Neural progenitor cell (in vitro differentiated cells): ENCODE data around the gene FBXO4. TPM values are rescaled to one million over a fixed set of nuclear protein-coding genes. Genes with fewer than 3 reads are reported as not detected.

ENCODE experiments used
- DNase-seq: peaks from one replicate; pipeline ENCODE4 v3.0.0-alpha.2; 2016; ENCODE audit warnings: low spot score
- H2AFZ ChIP-seq: fragments of 200-600 bp; sonication (generic); replicated peaks from 2 replicates; pipeline ENCODE4 v1.6.1; 2016; ENCODE audit warnings: antibody characterized with exemption
- H3F3A ChIP-seq: fragments of 200-600 bp; sonication (generic); 2 replicates; pipeline ENCODE4 v1.6.1; 2016; ENCODE audit warnings: antibody characterized with exemption, low read depth
- H3K27ac ChIP-seq: fragments of 200-600 bp; sonication (generic); 2 replicates; pipeline ENCODE4 v1.5.1; 2016; ENCODE audit warnings: mild to moderate bottlenecking
- H3K27me3 ChIP-seq: fragments of 200-600 bp; sonication (generic); 2 replicates; pipeline ENCODE4 v1.6.1; 2016; ENCODE audit warnings: mild to moderate bottlenecking, moderate library complexity
- H3K36me3 ChIP-seq: fragments of 200-600 bp; sonication (generic); 2 replicates; pipeline ENCODE4 v1.5.1; 2016
- H3K4me1 ChIP-seq: fragments of 200-600 bp; sonication (generic); 2 replicates; pipeline ENCODE4 v1.6.1; 2016; ENCODE audit warnings: mixed run types
- H3K4me2 ChIP-seq: fragments of 200-600 bp; sonication (generic); 2 replicates; pipeline ENCODE4 v1.6.1; 2016
- H3K4me3 ChIP-seq: fragments of 200-600 bp; sonication (generic); 2 replicates; pipeline ENCODE4 v1.5.1; 2016
- H3K79me2 ChIP-seq: fragments of 200-600 bp; sonication (generic); 2 replicates; pipeline ENCODE4 v1.6.1; 2016; ENCODE audit warnings: low read depth
- H3K9ac ChIP-seq: fragments of 200-600 bp; sonication (generic); 2 replicates; pipeline ENCODE4 v1.6.1; 2016
- H3K9me3 ChIP-seq: fragments of 200-600 bp; sonication (generic); 2 replicates; pipeline ENCODE4 v1.5.1; 2016; ENCODE audit warnings: low read depth
- H4K20me1 ChIP-seq: fragments of 200-600 bp; sonication (generic); 2 replicates; pipeline ENCODE4 v1.6.1; 2016; ENCODE audit warnings: low read depth
- H3K27ac Mint-ChIP-seq: 3 replicates; pipeline ENCODE4 v1.8.0; 2021; ENCODE audit warnings: mixed read lengths
- H3K27me3 Mint-ChIP-seq: 2 replicates; pipeline ENCODE4 v1.8.0; 2022; ENCODE audit warnings: low read depth, mild to moderate bottlenecking, inconsistent platforms, moderate library complexity, mixed read lengths; ENCODE audit not compliant: insufficient read depth
- H3K36me3 Mint-ChIP-seq: 3 replicates; pipeline ENCODE4 v1.8.0; 2021; ENCODE audit warnings: mixed read lengths
- H3K4me1 Mint-ChIP-seq: 3 replicates; pipeline ENCODE4 v1.8.0; 2021; ENCODE audit warnings: mixed read lengths
- H3K4me3 Mint-ChIP-seq: 3 replicates; pipeline ENCODE4 v1.8.0; 2021; ENCODE audit warnings: mild to moderate bottlenecking, moderate library complexity, mixed read lengths
- H3K9me3 Mint-ChIP-seq: 3 replicates; pipeline ENCODE4 v1.8.0; 2020; ENCODE audit warnings: mixed read lengths
- CTCF ChIP-seq: fragments of 200-600 bp; sonication (generic); IDR thresholded peaks from 2 replicates; pipeline ENCODE4 v1.5.1; 2017; ENCODE audit warnings: antibody characterized with exemption, mild to moderate bottlenecking
- EZH2 ChIP-seq: fragments of 200-600 bp; sonication (generic); IDR thresholded peaks from 2 replicates; pipeline ENCODE4 v1.6.1; 2017; ENCODE audit warnings: antibody characterized with exemption, mild to moderate bottlenecking, moderate library complexity
- EZH2phosphoT487 ChIP-seq: fragments of 200-600 bp; sonication (generic); IDR thresholded peaks from 2 replicates; pipeline ENCODE4 v1.6.1; 2017; ENCODE audit warnings: antibody characterized with exemption
- total RNA-seq: library from RNA; depleted of rRNA; stranded (reverse); fragments of >200 nt; gene quantifications from 2 replicates; pipeline ENCODE4 v1.2.3, GENCODE V29; 2015; ENCODE audit warnings: low replicate concordance

FBXO4 gene
- total RNA-seq, 1 donor from 2014 or later, result 15.5 TPM

DNA sequence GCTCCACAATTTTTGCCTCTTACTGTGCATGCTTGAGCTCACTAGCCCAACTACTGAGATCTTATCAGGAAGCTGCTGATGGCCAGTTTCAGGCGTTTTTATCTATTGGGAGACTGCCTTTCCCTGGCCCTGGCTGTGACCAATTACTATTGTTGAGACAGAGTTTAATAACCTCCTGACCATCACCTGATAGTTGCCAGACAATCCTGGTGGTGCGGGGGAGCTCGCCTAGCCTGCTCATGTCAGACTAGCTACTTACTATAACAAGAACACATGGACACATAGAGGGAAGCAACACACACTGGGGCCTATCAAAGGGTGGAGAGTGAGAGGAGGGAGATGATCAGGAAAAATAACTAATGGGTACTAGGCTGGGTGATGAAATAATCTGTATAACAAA lies 41.8 kb upstream of the FBXO4 start:
- DNase-seq, result no peak
- H3K4me1 ChIP-seq, result no peaks in the 10 kb centered on the region
- H3K9ac ChIP-seq, result no peak overlapping the region
- Mint-ChIP-seq H3K36me3 (no peaks in the 10 kb centered on the region), H3K4me1 (no peaks in the 10 kb centered on the region), H3K9me3 (no peaks in the 10 kb centered on the region), H3K4me3 (no peak overlapping the region), H3K27ac (no peak overlapping the region), H3K27me3 (peaks cover 2% of the 10 kb centered on the region)
- no peak overlapping the region for H2AFZ ChIP-seq
- H4K20me1 ChIP-seq, result no peaks in the 10 kb centered on the region
- no peaks in the 10 kb centered on the region for H3K79me2 ChIP-seq
- no peaks in the 10 kb centered on the region for H3K36me3 ChIP-seq
- H3F3A ChIP-seq, result no peaks in the 10 kb centered on the region
- H3K27me3 ChIP-seq, result no peaks in the 10 kb centered on the region
- H3K4me3 ChIP-seq, result no peak overlapping the region
- peaks cover 10% of the 10 kb centered on the region for H3K9me3 ChIP-seq
- TF ChIP-seq EZH2 (no peak), CTCF (no peak), EZH2phosphoT487 (no peak)
- H3K4me2 ChIP-seq, result no peak overlapping the region
- no peak overlapping the region for H3K27ac ChIP-seq

GRCh38 chr5:41883936-41884335 lies 41.1 kb upstream of the FBXO4 start:
- no peak overlapping the region for H2AFZ ChIP-seq
- no peaks in the 10 kb centered on the region for H3F3A ChIP-seq
- H3K27ac ChIP-seq, result no peak overlapping the region
- no peak overlapping the region for H3K4me2 ChIP-seq
- H4K20me1 ChIP-seq, result no peaks in the 10 kb centered on the region
- Mint-ChIP-seq H3K27ac (no peak overlapping the region), H3K27me3 (peaks cover 2% of the 10 kb centered on the region), H3K4me3 (no peak overlapping the region), H3K36me3 (no peaks in the 10 kb centered on the region), H3K4me1 (no peaks in the 10 kb centered on the region), H3K9me3 (no peaks in the 10 kb centered on the region)
- TF ChIP-seq EZH2phosphoT487 (no peak), EZH2 (no peak), CTCF (no peak)
- H3K27me3 ChIP-seq, result no peaks in the 10 kb centered on the region
- DNase-seq, result no peak
- H3K9ac ChIP-seq, result no peak overlapping the region
- H3K36me3 ChIP-seq, result no peaks in the 10 kb centered on the region
- no peaks in the 10 kb centered on the region for H3K79me2 ChIP-seq
- H3K4me1 ChIP-seq, result no peaks in the 10 kb centered on the region
- H3K4me3 ChIP-seq, result no peak overlapping the region
- H3K9me3 ChIP-seq, result peaks cover 10% of the 10 kb centered on the region

DNA sequence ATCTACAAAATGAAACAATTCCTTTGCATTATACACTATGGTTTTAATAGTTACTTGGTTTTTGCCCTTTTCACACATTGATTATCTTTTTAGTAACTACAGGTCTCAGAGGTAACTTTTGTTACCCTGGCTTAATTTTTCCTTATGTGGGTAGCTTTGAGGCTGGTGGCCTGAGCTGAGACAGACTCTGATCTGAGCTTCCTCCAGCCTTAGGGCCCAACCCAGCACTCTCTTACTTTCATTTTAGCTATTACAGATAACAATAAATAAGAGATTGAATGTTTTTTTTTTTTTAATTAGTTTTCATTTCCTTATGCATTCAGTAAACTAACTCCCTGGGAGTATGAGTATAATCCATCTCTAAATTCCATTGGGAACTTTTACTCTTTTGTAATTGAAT lies 39.8 kb upstream of the FBXO4 start:
- H3K36me3 Mint-ChIP-seq, result no peaks in the 10 kb centered on the region
- H3K4me3 ChIP-seq, result no peak overlapping the region
- H3K27ac Mint-ChIP-seq, result no peak overlapping the region
- no peak overlapping the region for H2AFZ ChIP-seq
- no peaks in the 10 kb centered on the region for H4K20me1 ChIP-seq
- peaks cover 10% of the 10 kb centered on the region for H3K9me3 ChIP-seq
- H3K27me3 ChIP-seq, result no peaks in the 10 kb centered on the region
- no peak overlapping the region for H3K9ac ChIP-seq
- no peaks in the 10 kb centered on the region for H3F3A ChIP-seq
- H3K4me1 Mint-ChIP-seq, result no peaks in the 10 kb centered on the region
- no peaks in the 10 kb centered on the region for H3K36me3 ChIP-seq
- no peak overlapping the region for H3K27ac ChIP-seq
- TF ChIP-seq EZH2phosphoT487, result no peak
- no peak for TF ChIP-seq EZH2
- no peak for TF ChIP-seq CTCF
- peaks cover 2% of the 10 kb centered on the region for H3K27me3 Mint-ChIP-seq
- H3K9me3 Mint-ChIP-seq, result no peaks in the 10 kb centered on the region
- no peak overlapping the region for H3K4me2 ChIP-seq
- DNase-seq, result no peak
- no peak overlapping the region for H3K4me3 Mint-ChIP-seq
- no peaks in the 10 kb centered on the region for H3K4me1 ChIP-seq
- no peaks in the 10 kb centered on the region for H3K79me2 ChIP-seq
